Iris pigment epithelial cell (primary cell): ENCODE results near the gene TEKT5.
"Not testable (repeated sequence)": the region's sequence is repeated elsewhere in the genome, so short reads cannot be mapped to it uniquely, and the experiment has no call there.

Experiments used
- DNase-seq: peaks from one replicate; pipeline ENCODE4 v3.0.0-alpha.2; 2011; ENCODE audit warnings: low read depth

The TEKT5 gene

DNA sequence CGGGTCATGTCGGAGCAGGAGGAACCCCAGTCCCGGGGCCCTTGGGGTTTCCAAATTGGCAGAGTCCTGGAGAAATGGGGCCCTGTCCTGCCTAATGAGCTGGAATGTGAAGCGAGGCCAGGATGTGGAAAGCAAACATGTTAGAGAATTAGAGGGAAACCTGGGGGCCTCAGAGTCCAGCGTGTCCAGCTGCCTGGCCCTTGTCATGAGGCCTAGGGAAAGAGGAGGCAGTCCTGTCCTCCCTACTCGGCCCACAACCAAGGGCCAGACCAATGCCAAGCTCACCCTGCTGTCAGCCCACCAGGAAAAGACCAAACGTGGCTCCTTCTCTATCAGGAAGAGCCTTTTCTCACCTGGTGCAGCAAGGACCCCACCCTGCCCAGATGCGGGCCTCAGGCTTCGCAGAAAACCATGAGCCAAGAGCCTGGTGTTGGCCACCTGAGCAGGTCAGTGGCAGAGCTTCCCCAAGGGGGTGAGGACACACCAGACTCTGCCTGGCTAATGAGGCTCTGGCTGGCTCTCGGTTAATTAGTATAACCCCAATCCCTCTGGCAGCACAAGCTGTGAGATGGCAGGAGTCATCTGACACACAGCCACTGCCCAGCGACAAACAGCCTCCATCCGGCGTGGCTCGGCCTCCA lies 10.1 kb downstream of the TEKT5 start:
- no peak for DNase-seq

DNA sequence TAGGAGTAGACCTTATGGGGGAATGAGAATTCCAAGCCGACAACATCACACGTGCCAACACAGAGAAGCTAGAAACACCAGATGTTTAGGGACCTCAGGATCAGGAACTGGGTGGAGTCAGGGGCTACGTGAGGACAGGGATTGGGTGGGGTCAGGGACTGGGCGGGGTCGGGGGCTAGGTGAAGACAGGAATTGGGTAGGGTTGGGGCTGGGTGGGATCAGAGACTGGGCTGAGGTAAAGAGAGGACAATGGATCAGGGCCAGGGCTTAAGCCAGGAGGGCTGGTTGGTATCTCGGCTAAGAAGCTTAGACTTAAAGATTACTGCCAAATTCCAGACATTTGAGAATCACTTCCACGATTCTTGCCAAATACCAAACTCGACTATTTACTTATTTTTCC lies 11.6 kb downstream of the TEKT5 start:
- DNase-seq, result no peak

DNA sequence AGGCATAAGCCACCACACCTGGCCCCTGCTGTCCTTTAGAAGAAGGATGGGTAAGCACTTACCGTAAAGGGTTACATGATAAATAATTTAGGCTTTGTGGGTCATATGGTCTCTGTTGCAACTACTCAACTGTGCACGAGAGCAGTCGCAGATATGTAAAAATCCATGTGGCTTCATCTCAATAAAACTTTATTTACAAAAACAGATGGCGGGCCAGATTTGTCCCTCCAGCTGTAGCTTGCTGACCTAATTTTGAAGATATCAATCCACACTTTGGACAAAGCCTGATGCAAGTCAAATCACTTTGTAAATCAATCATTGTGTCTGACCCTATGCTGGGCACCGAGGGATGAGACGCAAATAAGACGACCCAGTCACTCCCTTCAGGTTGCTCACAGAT lies 12.1 kb downstream of the TEKT5 start:
- DNase-seq, result no peak

DNA sequence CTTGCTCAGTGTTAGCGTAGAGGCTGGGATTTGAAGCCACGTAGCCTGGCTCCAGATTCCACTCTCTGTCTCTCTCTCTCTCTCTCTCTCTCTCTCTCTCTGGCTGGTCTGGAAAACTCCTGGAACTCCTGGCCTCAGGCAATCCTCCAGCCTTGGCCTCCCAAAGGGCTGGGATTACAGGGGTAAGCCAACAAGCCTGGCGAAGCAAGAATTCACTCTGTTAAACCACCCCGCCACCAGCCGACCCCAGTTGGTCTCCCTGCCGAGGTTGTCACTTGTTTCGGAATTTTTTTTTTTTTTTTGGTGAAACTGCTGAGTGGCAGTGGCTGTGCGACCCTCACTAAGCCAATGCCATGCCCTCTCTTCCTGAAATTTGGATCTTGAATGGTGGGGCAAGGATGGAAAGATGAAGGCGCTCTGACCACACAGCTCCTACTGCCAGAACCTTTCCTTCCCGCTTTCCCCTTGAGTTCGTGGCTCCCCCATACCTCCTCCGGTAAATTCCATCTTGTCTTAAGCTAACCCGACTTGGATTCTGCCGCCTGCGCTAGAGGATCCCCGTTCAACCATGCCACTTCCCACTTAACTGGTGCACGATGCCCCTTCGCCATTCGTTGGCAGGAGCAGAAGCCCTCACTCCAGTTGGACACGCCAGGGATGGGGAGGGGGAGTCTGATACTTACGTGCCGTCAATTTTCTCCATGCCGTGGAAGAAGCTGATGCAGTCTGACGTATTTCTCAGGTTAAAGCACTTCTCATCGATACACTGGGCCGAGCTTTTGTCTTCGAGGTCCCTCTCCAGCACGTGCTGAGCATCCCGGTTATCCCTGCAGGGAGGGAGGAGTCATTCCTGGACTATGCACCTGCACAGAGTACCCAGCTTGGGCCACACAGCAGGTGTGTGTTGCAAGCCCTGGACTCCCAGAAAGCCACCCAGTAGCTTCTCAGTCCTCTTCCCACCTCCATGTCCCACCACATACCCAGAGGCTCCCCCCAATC lies 13.1 kb downstream of the TEKT5 start:
- DNase-seq, result no peak

DNA sequence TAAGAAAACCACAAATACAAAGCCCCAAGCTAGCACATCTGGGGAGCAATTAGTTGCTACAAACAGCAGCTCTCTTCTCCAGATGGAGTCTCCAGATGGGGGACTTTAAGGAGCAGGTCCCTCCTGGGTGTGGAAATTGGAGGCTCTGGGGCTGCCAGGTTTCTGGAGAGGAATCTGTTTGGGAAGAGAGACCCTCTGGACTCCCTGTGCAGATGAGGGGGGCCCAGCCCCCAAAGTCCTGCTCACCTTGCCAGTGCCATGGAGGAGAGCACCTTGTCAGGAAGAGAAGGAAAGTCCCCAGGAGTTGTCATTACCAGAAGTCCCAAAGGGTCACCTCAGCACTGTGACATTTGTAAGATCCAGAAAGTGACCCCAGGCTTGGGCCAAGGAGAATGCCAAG lies 14.8 kb downstream of the TEKT5 start:
- no peak for DNase-seq

DNA sequence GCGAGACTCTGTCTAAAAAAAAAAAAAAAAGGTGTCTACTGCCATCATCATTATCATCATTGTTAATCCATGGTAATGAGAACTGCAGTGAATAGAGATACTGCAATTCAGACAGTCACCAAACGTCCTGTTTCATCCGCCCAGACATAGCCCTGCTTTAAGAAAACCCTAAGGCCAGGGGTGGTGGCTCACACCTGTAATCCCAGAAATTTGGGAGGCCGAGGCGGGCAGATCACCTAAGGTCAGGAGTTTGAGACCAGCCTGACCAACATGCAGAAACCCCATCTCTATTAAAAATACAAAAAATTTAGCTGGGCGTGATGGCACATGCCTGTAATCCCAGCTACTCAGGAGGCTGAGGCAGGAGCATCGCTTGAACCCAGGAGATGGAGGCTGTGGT lies 15.3 kb downstream of the TEKT5 start:
- DNase-seq, result not testable (repeated sequence)

DNA sequence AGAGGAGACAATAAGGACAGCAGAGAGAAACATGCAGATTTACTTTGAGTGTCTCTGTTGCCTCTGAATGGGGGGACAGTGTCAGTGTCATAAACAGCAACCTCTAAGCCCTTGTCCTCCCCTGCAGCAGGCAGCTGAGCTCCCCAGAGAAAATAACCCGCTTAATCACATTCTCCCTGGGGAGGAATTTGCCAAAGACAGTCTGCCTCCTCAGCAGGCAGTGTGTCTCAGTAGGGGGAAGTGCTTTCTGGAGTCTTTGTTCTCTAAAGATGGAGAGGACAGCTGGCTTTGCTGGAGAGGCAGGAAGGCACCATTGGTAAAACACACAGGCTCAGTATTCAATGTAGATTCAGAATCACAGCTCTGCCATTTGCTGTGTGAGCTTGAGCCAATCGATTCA lies 16.1 kb downstream of the TEKT5 start:
- DNase-seq, result no peak

DNA sequence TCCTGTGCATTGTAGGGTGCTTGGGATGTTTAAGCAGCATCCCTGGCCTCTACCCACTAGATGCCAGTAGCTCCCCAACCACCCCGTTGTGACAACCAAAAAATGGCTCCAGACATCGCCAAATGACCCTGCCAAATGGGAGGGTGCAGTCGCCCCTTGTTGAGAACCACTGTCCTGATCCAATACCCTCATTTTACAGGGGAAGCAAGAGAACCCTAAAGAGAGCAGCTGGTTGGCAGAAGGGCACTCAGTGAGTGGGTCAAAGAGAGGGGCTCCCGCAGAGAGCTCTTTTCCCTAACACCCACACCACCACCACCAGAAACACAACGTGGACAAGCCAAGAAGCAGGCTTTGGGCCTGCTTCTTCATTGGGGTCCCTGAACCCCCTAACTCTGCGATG lies 18.4 kb downstream of the TEKT5 start:
- no peak for DNase-seq

DNA sequence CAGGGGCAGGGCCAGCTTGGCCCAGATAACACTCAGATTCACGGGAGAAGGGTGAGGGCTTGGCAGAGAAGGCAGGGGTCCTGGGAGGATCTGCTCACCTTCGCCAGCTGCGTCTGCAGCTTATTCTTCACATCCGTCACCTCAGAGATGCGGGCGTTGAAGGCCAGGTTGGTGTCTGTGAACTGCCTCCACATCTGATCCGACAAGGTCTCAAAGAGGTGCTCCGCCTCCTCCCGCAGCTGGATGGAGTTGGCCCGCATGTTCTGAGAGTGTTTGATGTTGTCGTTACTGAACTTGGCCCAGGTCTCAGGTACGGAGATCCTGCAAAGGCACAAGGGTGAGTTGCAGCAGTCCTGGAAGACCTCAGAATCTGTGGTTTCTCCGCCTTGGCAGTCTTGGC lies 18.9 kb downstream of the TEKT5 start:
- no peak for DNase-seq

DNA sequence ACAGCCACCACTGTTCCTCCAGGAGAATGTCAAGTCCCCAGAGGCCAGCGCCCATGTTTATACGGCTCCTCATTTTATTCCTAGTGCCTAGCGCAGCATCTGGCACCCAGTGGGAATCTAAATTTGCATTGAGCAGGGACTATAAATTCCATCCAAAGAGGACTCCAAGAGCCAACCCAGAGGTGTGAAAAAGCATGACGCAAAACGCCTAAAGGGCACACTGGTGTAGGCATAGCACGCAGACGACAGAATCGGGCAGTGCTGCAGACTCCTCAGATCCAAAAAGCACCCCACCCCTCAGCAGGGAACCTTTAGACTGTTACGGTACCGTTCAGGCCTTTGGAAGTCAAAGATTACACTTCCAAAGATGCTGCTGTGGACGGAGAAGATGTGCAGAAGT lies 19.5 kb downstream of the TEKT5 start:
- DNase-seq, result no peak

DNA sequence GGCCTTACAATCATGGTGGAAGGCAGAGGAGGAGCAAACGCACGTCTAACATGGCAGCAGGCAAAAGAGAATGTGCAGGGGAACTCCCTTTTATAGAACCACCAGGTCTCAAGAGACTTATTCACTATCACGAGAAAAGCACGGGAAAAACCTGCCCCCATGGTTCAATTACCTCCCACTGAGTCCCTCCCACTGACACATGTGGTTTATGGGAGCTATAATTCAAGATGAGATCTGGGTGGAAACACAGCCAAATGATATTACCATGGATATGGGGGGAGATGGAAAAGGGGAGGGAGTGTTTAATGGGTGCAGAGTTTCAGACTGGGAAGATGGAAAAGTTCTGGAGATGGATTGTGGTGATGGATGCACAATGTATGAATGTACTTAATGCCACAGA lies 23.0 kb downstream of the TEKT5 start:
- no peak for DNase-seq

DNA sequence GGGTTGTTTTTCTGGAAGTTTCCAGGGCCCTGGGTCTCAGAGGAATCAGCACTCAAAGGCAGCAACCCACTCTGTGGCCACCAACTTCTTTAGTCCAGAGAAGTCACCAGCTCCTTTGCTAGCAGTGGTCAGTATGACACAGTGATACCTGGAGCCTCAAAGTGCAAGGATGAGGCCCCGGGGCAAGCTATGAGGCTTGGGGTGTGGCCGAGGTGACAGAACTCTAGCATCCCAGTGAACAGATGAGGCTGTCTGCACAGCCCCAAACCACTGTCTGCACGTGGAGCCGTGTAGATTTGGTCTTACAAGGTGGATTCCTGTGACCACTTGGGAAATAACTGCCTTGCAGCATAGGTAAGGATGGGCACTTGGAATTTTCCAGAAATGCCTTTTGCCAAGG lies 24.9 kb downstream of the TEKT5 start:
- DNase-seq, result no peak

DNA sequence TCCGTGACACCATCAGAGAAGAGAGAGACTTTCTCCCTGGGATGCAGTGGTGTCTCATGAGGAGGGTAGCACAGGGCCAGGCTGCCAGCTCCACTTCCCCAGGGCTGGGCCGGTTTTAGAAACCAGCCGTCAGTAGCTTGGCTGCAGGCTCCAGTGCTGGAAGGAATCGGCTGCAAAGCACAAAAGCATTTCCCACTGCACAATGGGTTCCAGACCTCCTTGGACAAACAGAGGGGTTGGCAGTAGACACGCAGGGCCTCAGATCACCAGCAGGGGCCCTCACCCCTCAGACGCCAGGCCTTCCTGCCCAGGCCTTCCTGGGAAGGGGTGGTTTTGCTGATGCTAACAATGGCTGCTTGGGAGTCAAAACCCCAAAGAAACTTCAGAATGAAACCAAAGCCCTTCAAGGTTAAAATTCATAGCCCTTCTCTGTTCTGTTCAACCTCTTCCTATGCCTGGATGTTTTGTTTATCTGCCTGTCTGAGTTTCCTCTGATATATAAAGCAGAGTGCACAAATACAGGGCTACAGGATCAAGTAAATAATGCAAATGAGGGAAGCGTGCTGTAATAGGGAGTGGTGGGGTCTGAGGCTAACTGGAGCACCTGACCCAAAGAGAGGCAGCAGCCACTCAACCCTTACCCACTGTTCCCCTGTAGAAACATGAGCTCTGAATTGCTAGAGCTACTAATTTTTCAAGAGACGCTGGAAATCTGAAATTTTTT lies 26.2 kb downstream of the TEKT5 start:
- DNase-seq, result peak; percentile 15

DNA sequence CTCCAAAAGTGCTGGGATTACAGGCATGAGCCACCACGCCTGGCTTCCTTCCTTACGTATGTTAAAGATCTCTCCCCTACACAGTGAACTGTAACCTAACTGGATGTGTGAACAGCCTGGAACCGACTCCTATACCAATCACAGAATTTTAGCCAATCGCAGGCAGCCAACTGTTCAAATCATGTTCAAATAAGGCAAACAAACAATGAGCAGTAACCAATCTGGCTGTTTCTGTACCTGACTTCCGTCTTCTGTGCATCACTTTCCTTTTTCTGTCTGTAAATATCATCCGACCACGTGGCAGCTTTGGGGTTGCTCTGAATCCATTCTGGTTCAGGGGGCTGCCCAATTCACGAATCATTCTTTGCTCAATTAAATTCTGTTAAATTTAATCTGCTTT lies 27.5 kb downstream of the TEKT5 start:
- DNase-seq, result no peak

DNA sequence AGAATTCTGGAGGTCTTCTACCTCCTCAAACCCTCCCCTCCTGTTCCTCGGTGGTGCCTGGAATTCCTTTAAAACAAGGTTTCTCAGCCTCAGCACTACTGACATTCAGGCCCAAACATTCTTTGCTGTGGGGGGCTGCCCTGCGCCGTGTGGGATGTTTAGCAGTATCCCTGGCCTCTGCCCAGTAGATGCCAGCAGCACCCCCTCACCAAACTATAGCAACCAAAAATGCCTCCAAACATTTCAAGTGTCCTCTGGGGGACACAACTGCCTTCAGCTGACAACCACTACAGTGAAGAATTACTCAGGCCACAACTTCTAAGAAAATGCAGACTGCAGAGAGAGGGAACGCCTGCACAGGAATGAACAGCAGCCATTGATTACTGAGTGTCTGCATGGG lies 28.4 kb downstream of the TEKT5 start:
- no peak for DNase-seq

DNA sequence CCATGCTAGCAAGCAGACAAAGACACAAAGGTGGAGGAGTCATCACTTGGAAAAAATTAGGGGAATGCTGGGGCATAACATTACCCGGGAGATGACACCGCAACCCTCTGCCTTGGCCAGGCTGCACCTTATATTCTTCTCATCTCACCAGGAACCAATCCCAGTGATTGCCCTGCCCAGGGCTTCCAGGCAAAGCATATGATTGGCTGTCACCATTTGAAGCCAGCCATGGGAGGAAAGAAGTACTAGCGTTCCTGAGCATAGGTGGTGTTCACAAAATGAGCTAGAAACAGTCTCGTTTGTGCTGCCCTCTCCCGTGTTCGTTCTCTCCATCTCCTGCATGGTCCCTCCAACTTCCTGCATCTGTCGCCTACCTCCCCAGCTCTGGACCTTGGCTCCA lies 29.6 kb downstream of the TEKT5 start:
- DNase-seq, result no peak

DNA sequence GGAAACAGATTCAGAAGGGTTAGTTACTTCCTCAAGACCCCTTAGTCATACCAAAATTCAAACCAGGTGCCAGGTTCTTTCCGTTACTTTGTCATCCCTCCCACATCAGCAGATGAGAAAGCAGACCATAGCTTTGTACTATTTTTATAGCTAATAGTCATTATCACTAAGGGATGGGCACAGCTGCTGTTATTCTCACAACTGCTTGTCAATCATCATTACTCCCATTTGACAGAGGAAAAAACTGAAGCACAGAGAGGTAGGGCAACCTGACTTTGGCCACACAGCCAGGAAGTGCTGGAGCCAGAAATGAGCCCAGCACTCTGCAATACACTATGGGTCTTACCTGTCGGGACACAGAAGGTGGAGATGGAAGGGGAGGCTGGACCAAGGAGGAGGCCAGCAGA lies 30.0 kb downstream of the TEKT5 start:
- no peak for DNase-seq

DNA sequence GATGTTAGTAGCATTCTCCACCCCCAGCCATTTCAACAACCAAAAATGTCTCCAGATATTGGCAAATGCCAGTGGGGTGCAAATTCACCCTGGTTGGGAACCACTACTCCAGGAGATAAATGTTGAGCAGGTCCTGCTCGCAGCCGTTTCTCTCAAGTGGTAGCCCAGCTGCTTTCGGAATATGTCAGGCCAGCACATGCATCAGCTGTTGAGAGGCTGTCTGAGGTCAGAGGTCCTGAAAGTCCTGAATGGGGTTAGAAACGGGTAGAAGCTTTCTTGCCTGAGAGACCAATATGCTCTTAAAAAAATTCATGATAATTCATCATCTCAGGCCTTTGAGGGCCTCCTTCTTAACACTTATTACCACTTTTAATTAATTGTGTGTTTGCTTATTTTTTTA lies 31.0 kb downstream of the TEKT5 start:
- DNase-seq, result no peak

DNA sequence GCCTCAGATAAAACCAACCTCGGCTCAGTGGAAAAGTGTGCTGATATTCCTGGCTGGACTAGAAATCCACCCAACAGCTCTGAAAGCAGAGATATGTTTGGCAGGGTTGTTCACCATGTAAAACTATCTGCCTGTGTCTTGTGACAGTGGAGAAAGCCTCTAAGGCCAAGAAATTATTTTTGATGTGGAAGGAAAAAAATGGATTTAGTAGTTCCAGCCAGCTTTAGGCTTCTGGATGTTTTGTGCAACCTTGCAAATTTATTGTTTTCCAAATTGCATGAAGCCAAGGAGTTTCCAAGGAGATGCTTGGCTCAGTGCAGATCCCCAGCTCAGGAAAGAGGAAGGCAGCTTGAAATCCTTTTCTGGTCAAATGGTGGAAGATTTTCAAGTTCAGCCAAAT lies 31.6 kb downstream of the TEKT5 start:
- DNase-seq, result no peak

DNA sequence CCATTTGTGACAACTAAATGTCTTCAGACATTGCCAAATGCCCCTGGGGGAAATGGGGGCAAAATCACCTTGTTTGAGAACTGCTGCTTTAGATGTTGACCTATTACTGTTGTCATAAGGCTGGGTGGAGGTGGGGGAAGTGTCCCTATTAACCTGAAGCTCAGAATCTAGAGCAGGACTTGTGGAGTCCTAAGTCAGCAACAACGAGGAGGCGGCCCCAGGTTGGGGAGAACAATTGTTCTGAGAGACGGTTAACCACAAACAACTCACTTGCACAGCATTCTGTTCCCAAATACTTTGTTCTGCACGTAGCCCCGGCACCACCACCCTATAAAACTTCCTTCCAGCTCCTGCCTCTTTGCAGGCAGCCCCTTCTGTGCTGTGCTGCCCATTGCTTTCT lies 32.5 kb downstream of the TEKT5 start:
- no peak for DNase-seq

DNA sequence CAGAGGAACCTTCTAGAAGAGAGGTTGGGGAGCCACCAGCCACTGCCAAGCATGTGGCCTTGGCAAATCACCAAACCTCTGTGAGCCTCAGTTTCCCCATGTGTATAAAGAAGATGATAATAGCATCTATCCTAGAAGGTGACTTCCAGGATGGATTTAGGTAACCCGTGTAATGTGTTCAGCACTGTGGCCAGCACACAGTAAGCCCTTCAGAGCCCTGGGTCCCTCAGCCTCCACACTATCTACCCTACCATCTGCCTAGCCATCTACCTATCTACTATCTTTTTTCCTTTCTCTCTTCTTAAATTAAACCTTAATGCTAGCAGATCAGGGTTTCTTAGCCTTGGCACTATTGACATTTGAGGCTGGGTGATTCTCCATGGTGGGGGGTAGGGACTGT lies 33.0 kb downstream of the TEKT5 start:
- DNase-seq, result no peak

DNA sequence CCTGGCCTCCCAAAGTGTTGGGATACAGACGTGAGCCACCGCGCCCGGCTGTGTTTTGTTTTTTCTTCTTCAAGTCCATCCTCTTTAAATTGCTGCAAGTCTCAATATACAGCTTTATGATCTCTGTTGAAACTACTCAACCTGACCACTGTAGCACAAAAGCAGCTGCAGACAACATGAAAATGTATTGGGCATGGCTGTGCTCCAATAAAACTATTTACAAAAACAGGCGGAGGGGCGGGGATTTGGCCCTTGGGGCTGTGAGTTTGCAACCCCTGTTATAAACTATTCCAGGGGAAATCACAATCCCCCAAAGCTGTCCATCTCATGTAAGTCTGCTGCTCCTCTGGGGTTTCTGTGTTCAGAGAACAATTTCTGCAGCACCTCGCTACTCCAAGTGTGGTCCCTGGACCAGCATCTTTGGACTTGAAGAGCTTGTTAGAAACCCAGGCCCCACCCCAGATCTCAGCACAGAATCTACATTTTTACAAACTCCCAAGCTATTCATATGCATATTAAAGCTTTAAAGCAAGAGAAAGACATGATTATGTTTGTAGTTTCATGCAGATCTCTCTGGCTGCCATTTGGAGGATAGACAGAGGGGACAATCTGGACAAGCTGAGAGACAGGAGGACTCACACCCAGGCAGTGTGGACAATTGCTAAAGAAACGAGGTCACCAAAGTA lies 33.6 kb downstream of the TEKT5 start:
- DNase-seq, result no peak
